ENCODE data around the gene SERTAD3. TPM values are rescaled to one million over a fixed set of nuclear protein-coding genes. Genes with fewer than 3 reads are reported as not detected.

The SERTAD3 gene
- total RNA-seq, 1 experiment from 2014 or later, result 20.0 TPM

DNA sequence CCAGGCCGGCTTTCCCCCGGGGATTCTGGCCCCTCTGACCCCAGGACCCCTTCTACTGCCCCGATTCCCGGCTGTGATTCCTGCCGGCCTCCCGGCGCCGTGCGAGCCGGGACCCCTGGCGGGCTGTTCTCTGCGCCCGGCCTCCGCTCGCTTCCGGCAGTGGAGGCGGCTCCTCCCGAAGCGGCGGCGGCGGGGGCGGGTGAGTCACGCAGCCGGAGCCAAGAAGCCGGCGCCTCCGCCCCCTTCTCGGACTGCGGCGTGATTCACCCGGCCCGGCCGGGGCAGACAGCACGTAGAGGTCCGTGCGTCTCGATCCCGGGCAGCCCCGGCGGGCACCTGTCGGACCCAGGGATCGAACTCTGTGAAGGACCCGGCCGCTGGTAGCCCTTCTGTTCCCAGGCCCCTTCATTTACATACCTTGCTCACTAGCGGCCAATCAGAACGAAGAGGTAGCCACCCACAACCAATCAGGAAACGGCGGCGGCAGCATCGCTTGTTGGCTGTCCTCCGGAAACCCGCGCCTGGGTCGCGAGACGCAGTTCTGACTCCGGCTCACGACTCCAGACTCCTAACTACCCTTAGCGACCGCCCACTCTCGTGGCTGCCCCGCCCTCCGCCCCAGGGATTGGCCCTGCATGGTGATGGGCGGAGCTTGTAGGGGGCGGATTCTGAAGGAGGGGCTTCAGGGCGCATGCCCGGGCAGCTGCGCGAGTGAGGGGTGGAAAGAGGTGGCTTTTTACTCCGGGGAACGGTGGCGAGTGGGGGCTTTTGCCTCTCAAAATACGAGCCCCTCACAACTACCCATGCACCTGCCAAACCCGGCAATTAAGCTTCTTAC lies 18.5 kb downstream of the SERTAD3 start, which contains the start of gene SERTAD1:
Gene SERTAD1 (minus strand): TSS at position 543 of the 838 bp plus-strand sequence. CDS start 2,446 bp downstream, outside the sequence.
- DNase-seq (ENCODE audit: low spot score), result peak; percentile 99

DNA sequence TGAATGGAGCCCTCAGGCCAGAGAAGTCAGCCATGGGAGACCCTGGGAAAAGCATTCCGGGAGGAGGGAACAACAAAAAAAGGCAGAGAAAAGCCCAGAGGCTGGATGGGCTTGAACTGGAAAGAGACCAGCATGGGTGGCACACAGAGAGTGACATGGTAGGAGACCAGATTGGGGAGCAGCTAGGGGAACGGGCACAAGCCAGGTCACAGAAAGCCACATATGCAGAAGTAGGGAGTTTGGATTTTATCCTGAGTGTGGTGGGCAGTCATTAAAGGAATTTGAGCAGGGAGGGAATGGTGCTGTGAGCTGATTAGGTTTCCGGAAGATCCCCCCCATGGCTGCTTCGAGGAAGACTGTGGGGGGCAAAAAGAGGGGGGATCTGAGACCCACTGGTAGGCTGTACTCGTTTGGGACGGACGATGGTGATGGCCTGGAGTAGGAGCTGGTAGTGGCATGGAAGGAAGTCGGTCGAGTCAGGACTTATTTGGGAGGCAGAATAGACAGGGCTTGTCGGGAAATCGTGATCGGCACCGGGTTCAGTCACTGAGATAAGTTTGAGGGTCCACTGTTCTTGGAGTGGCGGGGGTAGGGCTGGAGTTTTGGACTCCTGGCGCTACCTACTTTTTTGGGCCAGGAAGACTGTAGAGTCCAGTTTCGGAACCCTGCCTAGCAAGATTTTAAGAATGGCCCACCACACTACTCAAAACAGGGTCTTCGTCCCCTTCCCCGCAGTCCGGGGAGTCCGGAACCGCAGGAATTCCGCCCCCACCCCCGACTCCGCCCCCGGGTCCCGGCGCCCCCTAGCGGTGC lies 19.3 kb downstream of the SERTAD3 start:
- no peak for DNase-seq (ENCODE audit: low spot score)

DNA sequence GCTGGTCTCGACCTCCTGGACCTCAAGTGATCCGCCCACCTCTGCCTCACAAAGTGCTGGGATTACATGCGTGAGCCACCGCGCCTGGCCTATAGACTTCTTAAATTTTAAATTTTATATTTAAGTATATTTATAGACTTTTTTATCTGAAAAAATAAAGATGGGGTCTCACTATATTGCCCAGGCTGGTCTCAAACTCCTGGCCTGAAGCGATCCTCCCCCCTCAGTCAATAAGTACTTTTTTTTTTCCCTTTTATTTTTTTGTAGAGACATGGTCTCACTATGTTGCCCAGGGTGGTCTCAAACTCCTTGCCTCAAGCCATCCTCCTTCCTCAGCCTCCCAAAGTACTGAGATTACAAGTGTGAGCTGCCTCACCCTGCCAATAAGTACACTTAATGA lies 20.2 kb downstream of the SERTAD3 start:
- DNase-seq (ENCODE audit: low spot score), result no peak

DNA sequence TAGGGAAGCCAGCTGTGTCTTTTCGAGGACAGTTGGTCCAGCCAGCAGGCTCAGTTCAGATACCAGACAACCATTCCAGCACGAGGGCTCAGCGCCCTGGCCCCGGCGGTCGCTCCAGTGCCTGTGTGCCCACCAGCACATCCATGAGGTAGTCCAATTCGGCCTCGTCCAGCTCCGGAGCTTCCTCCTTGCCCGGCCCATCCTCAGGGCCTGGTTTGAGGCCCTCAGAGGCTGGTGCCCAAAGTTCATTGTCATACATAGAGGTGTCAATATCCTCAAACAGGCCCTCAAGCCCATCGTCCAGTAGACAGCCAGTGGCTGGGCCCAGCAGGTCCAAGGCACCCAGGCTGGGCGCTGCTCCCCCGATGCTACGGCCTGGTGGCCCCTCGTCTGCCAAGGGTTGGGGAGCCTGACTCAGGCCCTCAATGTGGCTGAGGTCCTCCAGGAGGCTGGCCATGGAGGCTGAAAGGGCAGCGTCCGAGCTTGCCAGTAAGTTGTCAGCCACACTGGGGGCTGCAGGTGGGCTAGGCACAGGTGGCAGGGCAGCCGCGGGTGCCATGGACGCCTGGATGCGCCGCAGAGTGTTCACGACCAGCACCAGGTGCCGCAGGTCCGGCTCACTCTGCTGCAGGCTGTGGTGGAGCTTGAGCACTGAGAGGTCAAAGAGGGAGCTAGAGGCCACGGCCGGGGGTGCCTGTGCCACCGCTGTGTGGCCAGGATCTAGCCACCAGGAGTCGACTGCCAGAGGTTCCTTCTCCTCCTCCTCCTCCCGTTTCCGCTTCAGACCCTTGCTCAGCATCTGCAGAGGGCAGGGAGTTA lies 21.2 kb downstream of the SERTAD3 start:
- no peak for DNase-seq (ENCODE audit: low spot score)

DNA sequence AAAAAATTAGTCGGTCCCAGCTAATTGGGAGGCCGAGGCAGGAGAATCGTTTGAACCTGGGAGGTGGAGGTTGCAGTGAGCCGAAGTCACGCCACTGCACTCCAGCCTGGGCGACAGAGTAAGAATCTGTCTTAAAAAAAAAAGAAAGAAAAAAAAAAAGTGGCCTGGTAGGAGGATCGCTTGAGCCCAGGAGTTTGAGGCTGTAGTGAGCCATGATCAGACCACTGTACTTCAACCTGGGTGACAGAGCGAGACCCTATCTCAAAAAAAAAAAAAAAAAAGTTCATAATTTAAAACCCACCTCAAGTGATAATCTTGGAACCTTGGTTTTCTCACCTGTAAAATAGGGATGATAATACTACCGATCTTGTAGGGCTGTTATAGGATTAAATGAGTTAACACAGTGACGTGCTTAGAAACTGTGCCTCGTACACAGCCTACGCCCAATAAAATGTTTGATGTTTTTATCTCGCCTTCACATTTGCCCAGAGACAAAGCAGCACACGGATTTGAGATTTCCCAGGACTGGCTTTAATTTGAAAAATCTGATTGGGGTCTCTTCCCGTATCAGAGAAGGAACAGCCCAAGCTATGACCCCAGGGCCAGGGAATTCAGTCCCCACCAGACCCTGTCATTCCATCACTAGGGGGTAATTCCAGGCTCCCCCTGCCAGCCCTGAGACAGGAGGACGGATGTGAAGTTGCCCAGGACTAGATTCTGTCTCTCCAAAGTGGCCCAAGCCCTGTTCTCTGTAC lies 22.0 kb downstream of the SERTAD3 start:
- DNase-seq (ENCODE audit: low spot score), result no peak

DNA sequence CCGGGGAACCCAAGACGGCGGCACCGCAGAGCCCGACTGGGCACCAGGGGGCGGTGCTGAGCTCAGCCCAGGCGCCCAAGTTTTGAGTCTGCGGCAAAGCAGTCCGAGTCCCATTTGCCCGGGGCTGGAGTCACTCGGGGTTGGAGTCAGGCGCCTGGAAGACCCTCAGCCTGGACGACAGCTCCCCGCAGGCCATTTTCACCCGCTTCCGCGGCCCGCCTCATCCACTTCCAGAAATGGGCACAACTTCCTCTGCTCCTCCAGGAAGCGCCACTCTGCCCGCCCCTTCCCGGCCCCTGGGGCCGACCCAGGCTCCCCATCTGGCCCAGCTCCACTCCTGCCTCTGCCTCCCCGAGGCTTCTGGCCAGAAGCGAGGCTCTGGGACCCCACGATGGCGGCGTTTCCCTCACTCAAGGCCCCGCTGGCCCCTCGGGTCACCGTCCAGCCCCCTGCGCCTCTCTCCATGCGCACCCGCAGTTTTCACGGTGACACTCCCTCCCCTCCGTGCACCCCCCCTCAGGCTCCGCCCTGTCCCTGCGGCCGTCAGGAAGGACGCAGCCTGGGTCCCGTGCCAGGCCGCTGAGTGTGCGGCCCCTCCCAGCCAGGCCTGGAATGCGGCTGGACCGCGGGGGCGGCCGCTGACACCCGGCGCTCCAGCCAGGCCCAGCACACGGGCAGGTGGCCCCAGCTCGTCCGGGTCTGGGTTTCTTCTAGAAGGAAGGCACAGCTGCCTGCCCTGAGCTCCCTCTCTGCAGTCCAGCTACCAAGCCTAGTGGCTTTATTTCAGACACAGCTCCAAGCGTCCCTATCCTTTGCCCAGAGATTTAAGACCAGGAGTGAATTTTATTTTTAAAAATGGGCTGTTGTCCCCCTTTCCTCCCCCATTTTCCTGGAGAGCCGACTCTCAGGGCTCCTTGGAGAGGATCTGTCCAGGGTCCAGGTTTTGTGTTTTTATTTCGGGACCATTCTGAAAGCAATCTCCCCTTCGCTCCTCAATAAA lies 23.1 kb downstream of the SERTAD3 start:
- DNase-seq (ENCODE audit: low spot score), result peak; percentile 84

DNA sequence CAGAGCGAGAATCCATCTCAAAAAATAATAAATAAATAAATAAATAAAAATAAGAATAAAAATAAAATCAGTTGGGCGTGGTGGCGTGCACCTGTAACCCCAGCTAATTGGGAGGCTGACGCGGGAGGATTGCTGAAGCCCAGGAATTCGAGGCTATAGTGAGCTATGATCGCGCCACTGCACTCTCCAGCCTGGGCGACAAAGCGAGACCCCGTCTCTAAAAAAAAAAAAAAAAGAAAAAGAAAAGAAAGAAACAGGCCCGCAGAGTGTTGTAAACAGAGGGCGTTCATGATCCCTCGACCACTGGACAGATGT lies 23.7 kb downstream of the SERTAD3 start:
- no peak for DNase-seq (ENCODE audit: low spot score)

DNA sequence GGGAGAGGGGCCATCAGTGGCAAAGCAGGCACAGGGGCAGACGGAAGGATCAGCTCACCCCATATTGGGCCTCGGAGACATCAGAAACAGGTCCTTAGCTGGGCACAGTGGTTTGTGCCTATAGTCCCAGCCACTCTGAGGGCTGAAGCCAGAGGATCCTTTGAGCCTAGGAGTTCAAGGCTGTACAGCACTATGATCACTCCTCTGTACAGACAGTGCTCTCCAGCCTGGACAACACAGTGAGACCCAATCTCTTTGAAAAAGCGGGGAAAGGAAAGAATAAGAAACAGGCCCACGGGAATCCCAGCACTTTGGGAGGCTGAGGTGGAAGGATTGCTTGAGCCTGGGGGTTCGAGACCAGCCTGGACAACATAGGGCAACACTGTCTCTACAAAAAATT lies 24.4 kb downstream of the SERTAD3 start:
- DNase-seq (ENCODE audit: low spot score), result no peak

DNA sequence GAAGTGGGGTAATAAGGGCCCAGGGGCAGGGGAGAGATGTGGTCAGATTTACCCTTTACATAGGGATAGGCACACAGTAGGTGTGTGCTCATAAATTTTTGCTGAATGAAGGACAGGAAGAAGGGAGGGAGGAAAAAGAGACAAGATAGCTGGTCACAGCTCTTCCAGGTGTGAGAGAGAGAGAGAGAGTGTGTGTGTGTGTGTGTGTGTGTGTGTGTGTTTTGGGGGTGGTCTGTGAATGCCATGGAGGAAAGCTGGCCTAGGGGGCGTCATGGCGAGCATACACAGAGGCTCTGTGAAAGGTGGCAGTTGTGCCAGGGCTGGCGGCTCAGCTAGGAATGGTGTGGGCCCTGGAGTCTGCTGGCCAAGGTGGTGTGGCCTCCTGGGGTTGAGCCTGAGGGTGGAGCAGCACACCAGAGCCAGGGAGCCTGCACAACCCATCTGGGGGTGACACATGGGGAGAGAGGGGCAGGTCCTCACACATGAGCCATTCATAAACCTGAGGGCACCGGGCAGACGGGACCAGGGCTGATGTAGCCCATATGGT lies 25.0 kb downstream of the SERTAD3 start:
- DNase-seq (ENCODE audit: low spot score), result no peak

DNA sequence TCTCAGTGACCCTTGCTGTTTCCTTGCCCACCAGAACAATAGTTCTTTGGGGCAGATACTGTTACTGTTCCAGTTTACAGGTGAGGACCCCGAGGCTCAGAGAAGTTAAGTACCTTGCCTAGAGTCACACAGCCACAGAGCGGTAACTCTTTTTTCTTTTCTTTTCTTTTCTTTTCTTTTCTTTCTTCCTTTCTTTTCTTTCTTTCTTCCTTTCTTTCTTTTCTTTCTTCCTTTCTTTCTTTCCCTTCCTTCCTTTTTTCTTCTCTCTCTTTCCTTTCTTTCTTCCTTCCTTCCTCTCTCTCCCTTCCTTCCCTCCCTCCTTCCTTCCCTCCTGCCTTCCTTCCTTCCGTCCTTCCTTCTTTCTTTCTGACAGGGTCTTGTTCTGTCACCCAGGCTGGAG lies 26.1 kb downstream of the SERTAD3 start:
- DNase-seq (ENCODE audit: low spot score), result no peak

DNA sequence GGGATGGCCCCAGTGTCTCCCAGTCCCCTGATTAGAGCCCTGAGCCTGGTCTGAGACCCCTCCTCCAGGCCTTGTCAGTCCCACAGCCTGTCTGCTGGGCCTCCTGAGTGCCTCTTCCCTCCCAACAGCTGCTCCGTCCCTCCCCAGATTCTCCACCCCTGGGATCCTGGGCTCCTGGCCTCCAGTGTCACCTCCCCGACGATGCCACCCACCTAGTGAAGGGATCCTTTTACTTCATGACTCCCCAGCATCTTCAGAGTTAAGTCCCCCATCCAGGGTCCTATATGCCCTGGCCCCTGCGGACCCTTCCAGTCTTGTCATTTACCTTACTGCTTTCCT lies 26.5 kb downstream of the SERTAD3 start:
- DNase-seq (ENCODE audit: low spot score), result no peak

DNA sequence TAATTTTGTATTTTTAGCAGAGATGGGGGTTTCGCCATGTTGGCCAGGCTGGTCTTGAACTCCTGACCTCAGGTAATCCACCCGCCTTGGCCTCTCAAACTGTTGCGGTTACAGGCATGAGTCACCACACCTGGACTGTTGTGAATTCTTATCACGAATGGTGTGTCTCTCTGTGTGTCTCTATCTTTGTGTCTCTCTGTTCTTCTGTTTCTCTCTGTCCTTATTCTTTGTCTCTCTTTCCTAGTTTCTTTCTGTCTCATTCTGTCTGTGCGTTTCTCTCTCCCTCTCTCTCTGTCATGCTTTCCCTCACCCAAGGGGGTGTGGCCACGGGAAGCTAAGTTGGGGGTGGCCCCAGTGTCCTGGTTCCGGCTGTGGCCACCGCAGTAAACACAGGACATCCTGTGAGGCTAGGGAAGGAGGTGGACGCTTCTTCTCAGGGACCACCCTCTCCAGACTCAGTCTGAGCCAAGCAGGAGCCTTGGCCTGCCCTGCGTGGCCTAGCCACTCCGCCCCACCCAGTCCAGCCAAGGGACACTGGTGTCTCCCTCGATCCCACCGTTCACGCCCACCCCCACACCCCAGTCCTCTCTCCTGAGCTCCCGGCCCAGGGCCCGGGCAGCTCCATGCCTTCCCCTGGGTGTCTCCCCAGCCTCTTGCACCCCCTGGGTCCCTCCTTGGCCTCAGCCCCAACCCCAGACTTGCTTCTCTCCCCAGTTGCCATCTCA lies 27.1 kb downstream of the SERTAD3 start:
- DNase-seq (ENCODE audit: low spot score), result peak; percentile 68

DNA sequence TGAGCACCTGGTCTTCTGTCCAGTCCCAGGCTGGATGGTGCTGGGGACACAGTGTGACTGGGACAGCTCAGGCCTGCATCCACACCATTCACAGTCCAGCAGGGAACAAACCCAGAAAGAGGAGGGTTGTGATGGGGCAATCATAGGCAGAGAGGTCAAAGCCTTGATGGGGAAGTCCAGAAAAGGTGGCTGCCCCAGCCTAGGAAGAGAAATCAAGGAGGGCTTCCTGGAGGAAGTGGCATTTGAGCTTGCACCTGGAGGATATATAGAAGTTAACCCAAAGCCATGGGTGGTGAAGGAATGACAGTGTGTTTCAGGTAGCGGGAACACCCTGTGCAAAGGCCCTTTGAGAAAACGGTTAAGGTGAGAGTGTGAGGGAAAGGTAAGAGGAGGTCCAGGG lies 28.4 kb downstream of the SERTAD3 start:
- DNase-seq (ENCODE audit: low spot score), result no peak

DNA sequence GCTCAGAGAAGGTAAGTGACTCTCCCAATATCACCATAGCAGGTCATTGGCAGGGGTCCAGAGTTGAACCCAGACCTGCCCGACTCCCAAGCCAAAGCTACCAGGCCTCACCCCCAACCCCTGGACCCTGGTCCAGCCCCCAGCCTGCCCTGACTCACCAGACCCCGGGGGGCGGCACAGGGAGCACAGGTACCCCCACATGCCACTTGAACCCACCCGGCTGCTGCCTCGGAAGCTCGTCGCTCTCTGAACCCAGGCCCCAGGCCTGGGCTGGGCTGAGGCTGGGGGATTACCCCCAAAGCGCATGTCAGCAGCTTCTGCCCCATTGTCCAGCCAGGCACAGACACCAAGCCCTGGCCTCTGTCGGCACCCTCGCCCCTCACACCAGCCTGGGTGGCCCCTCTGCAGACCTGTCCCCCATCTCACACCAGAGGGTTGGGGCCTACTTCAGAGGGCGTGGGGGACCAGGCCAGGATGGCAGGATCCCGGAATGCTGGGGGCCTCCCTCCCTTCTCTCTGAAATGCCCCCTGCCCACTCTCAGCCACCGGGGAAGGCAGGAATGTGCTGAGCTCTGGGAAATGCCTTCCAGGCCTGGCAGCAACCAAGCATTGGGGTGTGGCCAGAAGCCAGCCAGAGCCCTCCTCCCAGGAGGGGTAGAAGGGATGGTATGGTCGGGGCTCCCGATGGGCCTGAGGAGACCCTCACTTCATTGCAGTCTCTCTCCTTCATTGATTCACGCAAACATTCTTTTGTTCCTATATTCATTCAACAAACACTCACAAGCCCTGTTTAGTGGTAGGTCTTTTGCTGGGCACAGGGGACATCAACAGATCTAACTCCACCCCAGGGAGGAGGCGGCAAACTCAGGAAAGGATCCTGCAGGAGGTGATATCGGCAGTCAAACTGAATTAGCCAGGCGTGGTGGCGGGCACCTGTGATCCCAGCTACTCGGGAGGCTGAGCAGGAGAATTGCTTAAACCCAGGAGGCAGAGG lies 29.3 kb downstream of the SERTAD3 start:
- DNase-seq (ENCODE audit: low spot score), result no peak

DNA sequence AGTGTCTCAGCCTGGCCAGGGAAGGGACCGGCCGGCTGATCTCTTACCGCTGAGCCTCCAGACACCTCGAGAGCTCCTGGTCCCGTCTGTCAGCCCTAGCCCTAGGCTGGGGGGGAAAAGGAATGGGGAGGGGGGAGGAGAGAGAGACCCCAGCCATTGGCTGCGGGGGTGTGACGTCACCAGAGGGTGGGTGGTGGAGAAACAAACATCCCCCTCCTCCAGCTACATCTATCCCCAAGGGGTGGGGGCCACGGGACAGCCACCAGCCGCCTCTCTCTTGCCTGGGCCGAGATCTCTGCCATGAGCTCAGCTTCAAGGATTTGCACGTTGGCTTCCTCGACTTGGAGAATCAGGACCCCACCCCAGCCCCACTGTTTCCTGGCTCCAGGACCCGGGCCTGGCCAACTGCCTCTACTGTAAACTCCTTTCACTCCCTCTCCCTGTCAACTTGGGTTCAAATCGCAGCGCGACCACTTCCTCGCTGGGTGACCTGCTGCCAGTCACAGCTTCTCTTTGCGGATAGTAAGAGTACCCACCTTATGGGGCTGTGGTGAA lies 30.8 kb downstream of the SERTAD3 start, which contains the start of gene PRX:
Gene PRX (minus strand): TSS at position 88 of the 555 bp plus-strand sequence. CDS start 5,446 bp downstream, outside the sequence.
- no peak for DNase-seq (ENCODE audit: low spot score)

DNA sequence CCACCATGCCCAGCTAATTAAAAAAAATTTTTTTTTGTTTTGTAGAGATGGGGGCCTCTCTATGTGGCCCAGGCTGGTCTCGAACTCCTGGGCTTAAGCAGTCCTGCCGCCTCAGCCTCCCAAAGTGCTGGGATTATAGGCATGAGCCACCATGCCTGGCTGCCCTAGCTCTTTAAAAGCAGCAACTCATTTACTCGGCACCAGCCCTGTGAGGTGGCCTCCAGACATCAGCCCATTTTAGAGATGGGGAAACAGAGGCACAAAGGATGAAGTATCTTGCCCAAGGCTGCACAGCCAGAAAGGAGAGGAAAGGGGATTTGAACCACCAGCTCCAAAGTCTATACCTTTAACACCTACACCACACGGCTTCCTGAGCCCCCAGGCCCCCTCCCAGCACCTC lies 31.3 kb downstream of the SERTAD3 start:
- DNase-seq (ENCODE audit: low spot score), result no peak

DNA sequence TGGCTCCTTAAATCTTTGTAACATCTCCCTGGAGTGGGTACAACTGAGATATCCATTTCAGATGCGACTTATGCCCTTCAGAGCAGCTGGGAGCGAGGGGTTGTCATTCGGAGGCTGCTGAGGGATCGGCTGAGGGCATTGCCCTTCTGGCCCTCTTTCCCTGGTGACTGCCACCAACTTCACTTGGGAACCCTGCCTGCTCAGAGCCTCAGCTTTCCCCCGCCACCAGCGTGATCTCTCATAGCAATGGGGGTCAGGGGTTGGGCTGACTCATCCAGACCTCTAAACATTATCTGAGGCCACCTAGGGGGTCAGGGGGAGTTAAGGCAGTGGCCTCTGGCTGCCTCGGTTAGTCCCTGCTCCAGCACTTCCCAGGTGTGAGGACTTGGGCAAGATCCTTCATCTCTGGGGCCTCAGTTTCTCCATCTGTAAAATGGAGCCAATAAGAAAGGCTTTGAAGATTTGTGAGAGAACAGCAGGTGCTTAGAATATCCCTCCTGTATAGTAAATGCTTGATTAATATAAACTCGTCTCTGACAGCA lies 32.1 kb downstream of the SERTAD3 start:
- no peak for DNase-seq (ENCODE audit: low spot score)
